GM12892 (cell line): Measurements from ENCODE around the gene UBL7.
"Not testable (repeated sequence)": the region's sequence is repeated elsewhere in the genome, so short reads cannot be mapped to it uniquely, and the experiment has no call there.

Experiments used
- DNase-seq: peaks from one replicate; pipeline ENCODE4 v3.0.0; 2011; ENCODE audit not compliant: insufficient read length
- FAIRE-seq: peaks from 2 replicates; lab custom pipeline; 2011; peaks lifted over from hg19 to GRCh38; lab: Jason Lieb, UNC
- POLR2A ChIP-seq: IDR thresholded peaks from 2 replicates; pipeline ENCODE4 v1.6.1; 2011; ENCODE audit warnings: low read depth, low read length, control low read depth
- POLR2AphosphoS5 ChIP-seq: IDR thresholded peaks from 2 replicates; pipeline ENCODE4 v1.6.1; 2011; ENCODE audit warnings: low read depth, low read length, control low read depth
- TAF1 ChIP-seq: IDR thresholded peaks from 2 replicates; pipeline ENCODE4 v1.6.1; 2011; ENCODE audit warnings: low read depth, mild to moderate bottlenecking, control low read depth, low read length, borderline replicate concordance

Gene UBL7

DNA sequence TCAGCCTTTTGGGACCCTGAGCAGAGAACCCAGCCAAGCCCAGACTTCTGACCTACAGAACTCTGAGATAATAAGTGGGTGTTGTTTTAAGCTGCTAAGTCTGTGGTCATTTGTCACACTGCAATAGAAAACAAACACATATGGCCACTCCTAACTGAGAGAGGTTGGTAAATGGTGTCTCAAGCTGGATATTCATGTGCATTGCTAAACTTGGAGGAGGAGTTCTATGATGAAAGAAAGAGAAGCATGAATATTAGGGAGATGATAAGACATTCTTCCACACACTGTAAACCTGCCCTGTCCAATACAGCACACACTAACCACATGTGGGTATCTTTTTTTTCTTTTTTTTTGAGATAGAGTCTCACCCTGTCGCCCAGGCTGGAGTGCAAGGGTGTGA lies 27.8 kb upstream of the UBL7 start:
- TF ChIP-seq TAF1 (no peak), POLR2AphosphoS5 (no peak), POLR2A (no peak)
- DNase-seq (no peak), FAIRE-seq (no peak)

GRCh38 chr15:74482661-74483060 lies 21.7 kb upstream of the UBL7 start:
- FAIRE-seq (no peak), DNase-seq (no peak)
- TF ChIP-seq POLR2A (no peak), TAF1 (no peak), POLR2AphosphoS5 (no peak)

GRCh38 chr15:74480364-74480763 lies 19.4 kb upstream of the UBL7 start:
- DNase-seq, FAIRE-seq: not testable (repeated sequence)

DNA sequence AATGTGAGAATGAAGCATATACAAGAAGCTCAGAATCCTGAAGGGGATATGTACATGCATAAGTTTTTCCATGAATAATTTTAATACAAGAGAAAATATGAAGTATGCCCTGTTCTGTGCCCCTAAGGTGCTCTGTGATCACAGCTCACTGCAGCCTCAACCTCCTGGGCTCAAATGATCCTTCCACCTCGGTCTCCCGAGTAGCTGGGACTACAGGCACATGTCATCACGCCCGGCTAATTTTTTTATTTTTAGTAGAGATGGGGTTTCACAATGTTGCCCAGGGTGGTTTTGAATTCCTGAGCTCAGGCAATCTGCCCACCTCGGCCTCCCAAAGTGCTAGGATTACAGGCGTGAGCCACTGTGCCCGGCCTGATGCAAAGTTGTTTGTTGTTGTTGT lies 10.7 kb upstream of the UBL7 start:
- not testable (repeated sequence) for DNase-seq, FAIRE-seq

GRCh38 chr15:74470631-74471395 lies 9.9 kb upstream of the UBL7 start:
- no peak for TF ChIP-seq TAF1
- TF ChIP-seq POLR2A: no peak
- no peak for TF ChIP-seq POLR2AphosphoS5
- FAIRE-seq (no peak), DNase-seq (no peak)

DNA sequence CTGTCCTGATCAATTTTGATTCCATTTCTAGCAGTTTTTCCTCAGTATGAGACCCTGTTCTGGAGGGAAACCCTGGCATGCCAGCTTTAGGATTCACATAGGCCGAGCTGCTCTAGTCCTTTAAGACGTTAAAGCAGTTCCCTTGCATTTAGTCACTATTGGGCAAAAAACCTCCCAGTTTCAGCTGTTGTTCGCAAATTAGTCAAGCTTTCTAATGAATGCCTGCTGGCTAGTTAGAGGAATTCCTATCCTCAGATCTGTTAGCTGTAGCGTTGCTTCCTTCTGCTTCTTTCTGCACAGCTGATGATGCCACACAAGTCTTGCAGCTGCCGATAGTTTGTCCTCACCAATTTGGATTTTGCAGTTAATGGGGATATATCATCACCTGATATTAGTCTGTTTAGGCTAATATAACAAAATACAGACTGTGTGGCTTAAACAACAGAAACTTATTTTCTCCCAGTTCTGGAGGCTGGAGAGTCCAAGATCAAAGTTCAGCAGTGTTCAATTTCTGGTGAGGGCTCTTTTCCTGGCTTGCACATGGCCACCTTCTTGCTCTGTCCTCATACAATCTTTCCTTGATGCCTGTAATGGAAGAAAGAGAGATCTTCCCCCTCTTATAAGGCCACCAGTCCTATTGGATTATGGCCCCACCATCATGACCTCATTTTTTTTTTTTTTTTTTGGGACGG lies 7.5 kb upstream of the UBL7 start:
- DNase-seq (no peak), FAIRE-seq (no peak)
- TF ChIP-seq TAF1: no peak
- TF ChIP-seq POLR2AphosphoS5: no peak
- no peak for TF ChIP-seq POLR2A

DNA sequence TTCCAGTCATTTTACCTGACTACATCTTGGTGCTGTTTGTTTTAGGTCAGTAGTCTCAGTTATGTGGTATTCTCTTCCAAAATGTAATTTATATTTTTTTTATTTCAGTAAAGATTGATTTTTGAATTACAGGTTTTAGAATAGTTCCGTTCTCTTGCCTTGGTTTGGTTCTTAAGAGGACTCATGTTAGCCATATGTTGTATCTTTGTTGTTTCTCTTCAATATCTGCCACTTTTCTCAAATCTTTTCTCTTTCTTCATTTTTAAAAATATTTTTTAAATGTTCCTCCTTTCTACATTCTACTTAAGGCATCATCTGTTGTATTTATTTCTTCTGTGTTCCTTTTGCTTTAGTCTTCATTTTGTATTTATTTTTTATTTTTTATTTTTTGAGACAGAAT lies 5.6 kb upstream of the UBL7 start:
- DNase-seq: no peak
- no peak for FAIRE-seq
- no peak for TF ChIP-seq POLR2A
- no peak for TF ChIP-seq TAF1
- TF ChIP-seq POLR2AphosphoS5: no peak

DNA sequence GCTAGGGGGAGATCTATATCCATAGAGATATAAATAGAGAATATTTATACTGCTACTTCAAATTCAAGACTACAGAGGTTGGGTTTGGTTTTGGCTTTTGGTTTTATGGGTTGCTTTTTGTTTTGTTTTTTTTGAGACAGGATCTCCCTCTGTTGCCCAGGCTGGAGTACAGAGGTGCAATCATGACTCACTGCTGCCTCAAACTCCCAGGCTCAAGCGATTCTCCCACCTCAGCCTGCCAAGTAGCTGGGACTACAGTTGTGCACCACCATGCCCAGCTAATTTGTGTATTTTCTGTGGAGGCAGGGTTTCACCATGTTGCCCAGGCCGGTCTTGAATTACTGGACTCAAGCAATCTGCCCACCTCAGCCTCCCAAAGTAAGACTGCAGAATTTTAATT lies 3.9 kb upstream of the UBL7 start:
- FAIRE-seq (no peak), DNase-seq (no peak)
- TF ChIP-seq TAF1 (no peak), POLR2A (no peak), POLR2AphosphoS5 (no peak)

- no peak for TF ChIP-seq POLR2A
- no peak for TF ChIP-seq POLR2AphosphoS5
- no peak for TF ChIP-seq TAF1
- no peak for FAIRE-seq
- no peak for DNase-seq
Observed at GRCh38 chr15:74464216-74464615, 3.3 kb upstream of the UBL7 start.

DNA sequence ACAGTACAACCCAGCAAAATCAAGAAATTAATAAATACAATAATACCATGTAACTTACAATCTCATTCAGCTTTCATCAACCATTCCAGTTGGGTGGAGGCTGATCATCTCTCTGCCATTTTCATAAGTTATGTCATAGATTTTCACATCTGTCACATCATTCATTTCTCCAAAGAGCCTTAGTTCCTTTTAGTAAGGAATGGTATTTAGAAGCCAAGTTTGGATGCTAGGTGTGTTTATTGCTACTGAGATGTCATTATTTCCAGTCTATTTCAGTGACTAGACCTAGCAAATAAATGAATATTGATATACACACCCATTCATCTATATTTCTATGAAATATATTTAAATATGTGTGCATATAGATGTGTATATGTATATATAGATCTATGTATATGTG lies 2.7 kb upstream of the UBL7 start:
- FAIRE-seq (no peak), DNase-seq (no peak)
- no peak for TF ChIP-seq POLR2AphosphoS5
- TF ChIP-seq POLR2A: no peak
- TF ChIP-seq TAF1: no peak

- FAIRE-seq (no peak), DNase-seq (no peak)
- no peak for TF ChIP-seq TAF1
- TF ChIP-seq POLR2A: no peak
- TF ChIP-seq POLR2AphosphoS5: no peak
Observed at GRCh38 chr15:74461847-74462511, 1.0 kb upstream of the UBL7 start.

- DNase-seq (no peak), FAIRE-seq (no peak)
- TF ChIP-seq POLR2A (no peak), TAF1 (no peak), POLR2AphosphoS5 (no peak)
Observed at GRCh38 chr15:74460298-74460697, 662 bp downstream of the UBL7 start.

DNA sequence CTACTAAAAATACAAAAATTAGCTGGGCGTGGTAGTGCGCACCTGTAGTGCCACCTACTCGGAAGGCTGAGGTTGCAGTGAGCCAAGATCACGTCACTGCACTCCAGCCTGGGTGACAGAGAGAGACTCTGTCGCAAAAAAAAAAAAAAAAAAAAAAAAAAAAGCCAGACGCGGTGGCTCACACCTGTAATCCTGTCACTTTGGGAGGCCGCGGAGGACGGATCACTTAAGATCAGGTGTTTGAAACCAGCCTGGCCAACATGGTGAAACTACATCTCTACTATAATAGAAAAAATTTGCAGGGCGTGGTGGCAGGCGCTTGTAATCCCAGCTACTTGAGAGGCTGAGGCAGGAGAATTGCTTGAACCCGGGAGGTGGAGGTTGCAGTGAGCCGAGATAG lies 1.2 kb downstream of the UBL7 start:
- not testable (repeated sequence) for FAIRE-seq, DNase-seq
